ENCODE data around the gene ABLIM2.
"Not testable (repeated sequence)": the region's sequence is repeated elsewhere in the genome, so short reads cannot be mapped to it uniquely, and the experiment has no call there.

GRCh38 chr4:7918187-7918586, 240.4 kb downstream of the ABLIM2 start:
- TF ChIP-seq TAF1 (IDR thresholded peaks at IDR 0.05; ENCODE audit: borderline replicate concordance, low read depth, low read length); POLR2A (IDR thresholded peaks at IDR 0.05; ENCODE audit: low read depth, low read length); FOS (IDR thresholded peaks at IDR 0.05; ENCODE audit: borderline replicate concordance, extremely low read depth, insufficient read length); MXI1 (IDR thresholded peaks at IDR 0.05; ENCODE audit: low read depth, low read length); CTCF (IDR thresholded peaks at IDR 0.05 in 2 of 3, conservative IDR thresholded peaks at IDR 0.05 in 1 of 3; ENCODE audit: control insufficient read depth in 2 of 3, extremely low read depth in 1 of 3, insufficient read depth in 1 of 3, low read depth in 3 of 3, low read length in 3 of 3); SUZ12 (IDR thresholded peaks at IDR 0.05; ENCODE audit: unreplicated experiment); FOXK2 (IDR thresholded peaks at IDR 0.05); NBN (IDR thresholded peaks at IDR 0.05): not testable (repeated sequence)
- TF ChIP-seq, protein P1, sequence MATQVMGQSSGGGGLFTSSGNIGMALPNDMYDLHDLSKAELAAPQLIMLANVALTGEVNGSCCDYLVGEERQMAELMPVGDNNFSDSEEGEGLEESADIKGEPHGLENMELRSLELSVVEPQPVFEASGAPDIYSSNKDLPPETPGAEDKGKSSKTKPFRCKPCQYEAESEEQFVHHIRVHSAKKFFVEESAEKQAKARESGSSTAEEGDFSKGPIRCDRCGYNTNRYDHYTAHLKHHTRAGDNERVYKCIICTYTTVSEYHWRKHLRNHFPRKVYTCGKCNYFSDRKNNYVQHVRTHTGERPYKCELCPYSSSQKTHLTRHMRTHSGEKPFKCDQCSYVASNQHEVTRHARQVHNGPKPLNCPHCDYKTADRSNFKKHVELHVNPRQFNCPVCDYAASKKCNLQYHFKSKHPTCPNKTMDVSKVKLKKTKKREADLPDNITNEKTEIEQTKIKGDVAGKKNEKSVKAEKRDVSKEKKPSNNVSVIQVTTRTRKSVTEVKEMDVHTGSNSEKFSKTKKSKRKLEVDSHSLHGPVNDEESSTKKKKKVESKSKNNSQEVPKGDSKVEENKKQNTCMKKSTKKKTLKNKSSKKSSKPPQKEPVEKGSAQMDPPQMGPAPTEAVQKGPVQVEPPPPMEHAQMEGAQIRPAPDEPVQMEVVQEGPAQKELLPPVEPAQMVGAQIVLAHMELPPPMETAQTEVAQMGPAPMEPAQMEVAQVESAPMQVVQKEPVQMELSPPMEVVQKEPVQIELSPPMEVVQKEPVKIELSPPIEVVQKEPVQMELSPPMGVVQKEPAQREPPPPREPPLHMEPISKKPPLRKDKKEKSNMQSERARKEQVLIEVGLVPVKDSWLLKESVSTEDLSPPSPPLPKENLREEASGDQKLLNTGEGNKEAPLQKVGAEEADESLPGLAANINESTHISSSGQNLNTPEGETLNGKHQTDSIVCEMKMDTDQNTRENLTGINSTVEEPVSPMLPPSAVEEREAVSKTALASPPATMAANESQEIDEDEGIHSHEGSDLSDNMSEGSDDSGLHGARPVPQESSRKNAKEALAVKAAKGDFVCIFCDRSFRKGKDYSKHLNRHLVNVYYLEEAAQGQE (IDR thresholded peaks at IDR 0.05; ENCODE audit: low read depth, low read length) = not testable (repeated sequence)
- TF ChIP-seq, protein P2, sequence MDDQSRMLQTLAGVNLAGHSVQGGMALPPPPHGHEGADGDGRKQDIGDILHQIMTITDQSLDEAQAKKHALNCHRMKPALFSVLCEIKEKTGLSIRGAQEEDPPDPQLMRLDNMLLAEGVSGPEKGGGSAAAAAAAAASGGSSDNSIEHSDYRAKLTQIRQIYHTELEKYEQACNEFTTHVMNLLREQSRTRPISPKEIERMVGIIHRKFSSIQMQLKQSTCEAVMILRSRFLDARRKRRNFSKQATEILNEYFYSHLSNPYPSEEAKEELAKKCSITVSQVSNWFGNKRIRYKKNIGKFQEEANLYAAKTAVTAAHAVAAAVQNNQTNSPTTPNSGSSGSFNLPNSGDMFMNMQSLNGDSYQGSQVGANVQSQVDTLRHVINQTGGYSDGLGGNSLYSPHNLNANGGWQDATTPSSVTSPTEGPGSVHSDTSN (IDR thresholded peaks at IDR 0.05; ENCODE audit: insufficient replicate concordance, low read depth, low read length) = not testable (repeated sequence)
